Dermis blood vessel endothelial cell (primary cell): ENCODE measurements around the gene ANAPC1. TPM values are rescaled to one million over a fixed set of nuclear protein-coding genes. Genes with fewer than 3 reads are reported as not detected.
"Not testable (repeated sequence)": the region's sequence is repeated elsewhere in the genome, so short reads cannot be mapped to it uniquely, and the experiment has no call there.

Experiments used
- DNase-seq: peaks from one replicate; pipeline ENCODE4 v3.0.0; 2010
- total RNA-seq: library from RNA; depleted of rRNA; stranded (reverse); fragments of >200 nt; gene quantifications from 2 replicates; pipeline ENCODE4 v1.2.3, GENCODE V29; 2014

The ANAPC1 gene
- total RNA-seq, 1 donor from 2014 or later, result 83.0 TPM

DNA sequence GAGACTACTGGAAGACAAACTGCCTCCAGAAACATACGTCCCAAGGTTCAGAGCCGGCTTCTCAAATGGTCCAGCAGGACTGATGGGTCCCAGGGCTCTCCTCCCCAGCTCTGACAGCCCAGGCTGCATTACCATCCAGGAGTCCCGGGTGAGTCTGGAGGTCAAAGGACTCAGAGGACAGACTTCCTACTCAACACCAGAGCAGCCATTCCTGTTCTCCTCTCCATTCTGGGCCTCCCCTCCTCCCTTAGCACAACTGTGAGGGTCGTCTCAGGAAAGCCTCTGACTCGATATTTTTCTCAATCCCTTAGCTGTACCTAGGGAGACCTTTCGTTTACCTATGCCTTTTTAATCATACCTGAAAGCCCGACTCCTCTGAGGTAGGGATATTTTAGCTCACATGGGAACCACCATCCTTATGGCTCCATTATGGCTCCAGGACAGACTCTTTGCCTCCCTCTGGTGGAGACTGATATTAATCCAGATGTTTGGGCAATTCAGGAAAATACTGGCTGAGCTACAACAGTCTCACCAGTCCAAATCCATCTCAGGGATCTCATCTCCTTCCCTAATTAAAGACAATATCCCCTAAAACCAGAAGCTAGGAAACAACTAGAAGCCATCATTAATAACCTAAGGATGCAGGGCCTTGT, 70.9 kb downstream of the ANAPC1 start:
- DNase-seq, result not testable (repeated sequence)

DNA sequence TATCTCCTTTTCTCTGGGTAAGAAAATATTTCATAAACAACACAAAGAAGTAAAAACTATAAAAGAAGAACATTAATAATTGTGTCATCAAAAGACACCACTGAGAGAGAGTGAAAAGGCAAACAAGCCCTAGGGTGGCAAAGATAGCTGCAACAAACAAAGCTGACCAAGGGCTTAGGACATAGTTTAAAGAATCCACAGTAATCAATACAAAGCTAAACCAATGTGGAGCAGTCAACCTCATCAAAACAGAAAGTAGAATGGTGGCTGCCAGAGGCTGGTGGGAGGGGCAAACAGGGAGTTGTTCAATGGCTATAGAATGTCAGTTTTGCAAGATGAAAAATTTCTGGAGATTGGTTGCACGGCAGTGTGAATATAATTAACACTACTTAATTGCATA, 93.4 kb downstream of the ANAPC1 start:
- DNase-seq, result not testable (repeated sequence)

DNA sequence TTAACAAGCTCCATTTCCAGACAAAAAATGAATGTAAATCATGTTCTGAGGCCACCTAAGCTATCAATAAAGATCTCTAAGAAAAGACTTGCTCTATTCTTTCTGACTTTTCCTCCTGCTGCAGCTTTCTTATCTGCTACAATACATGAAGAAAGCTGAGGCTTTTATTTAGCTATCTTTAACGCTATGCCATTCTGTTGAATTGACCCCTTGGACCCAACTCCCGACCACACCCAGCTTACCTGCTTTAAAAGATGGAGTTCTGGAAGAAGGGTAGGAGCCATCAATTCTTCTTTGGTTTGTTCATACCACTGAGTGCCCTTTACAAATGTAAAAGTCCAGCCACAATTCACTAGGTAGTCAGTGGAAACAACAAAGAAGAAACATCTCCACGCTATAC, 99.9 kb downstream of the ANAPC1 start:
- DNase-seq, result not testable (repeated sequence)

DNA sequence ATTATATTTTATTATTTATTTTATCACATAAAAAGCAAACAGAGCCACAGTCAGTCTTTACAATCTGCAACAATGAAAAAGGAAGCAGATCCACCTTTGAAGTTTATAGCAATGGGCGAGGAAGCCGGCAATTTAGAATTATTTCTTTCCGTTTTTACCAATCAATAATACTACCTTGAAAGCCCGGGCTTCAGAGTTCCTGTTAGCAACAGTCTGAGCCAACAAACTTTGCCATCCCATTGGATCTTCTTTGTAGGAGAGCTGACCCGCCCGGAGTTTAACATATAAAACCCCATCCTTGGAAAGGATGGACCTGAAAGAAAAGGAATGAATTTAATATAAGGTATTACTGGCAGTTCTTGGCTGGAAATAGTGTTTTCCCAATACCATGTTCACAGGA, 101.8 kb downstream of the ANAPC1 start:
- not testable (repeated sequence) for DNase-seq

DNA sequence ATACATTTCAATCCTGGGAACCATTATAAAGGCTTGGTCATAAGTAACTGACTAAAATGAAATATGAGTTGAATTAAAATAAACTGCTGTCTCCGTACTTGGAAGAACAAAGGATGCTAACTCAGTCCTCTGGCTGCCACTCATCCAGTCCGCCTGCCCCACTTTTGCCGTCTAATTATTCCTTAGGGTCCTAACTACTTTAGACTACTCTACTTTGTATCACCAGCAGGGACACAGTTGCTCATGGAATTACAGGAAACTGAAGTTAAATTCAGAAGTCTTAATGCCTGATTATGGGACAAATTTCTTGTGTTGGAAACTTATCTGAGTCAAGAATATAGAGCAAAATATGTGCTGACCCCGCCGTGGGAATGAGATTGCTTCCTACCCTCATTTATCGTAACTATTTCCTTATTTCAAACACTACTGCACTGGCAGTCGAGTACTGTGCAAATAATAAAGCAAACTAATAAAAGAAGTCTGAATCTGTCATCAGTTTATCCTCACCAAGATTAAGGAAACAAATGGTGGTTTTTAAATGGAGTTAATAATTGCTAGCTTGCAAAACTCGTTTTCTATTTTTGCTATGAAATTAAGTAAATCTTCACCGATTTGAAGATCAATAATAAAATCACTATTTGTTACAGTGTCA, 102.4 kb downstream of the ANAPC1 start:
- not testable (repeated sequence) for DNase-seq

DNA sequence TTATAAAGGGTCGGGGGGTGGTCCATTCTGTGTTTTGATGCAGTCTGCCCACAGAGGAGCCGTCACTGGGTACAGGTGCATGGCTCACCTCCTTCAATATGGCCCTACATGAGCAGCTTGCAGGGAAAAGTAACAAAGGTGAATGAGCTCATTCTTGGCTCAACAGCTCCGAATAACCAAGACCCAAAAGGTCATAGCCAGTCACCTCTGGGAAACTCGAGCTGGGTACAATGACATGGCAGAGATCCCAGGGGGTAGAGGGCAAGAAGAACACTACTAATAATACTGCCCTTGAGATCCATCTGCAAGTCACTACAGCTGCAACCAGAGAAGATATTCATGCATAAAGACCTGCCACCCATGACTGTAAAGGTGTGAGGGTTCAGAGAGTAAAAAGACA, 106.8 kb downstream of the ANAPC1 start:
- DNase-seq, result not testable (repeated sequence)

DNA sequence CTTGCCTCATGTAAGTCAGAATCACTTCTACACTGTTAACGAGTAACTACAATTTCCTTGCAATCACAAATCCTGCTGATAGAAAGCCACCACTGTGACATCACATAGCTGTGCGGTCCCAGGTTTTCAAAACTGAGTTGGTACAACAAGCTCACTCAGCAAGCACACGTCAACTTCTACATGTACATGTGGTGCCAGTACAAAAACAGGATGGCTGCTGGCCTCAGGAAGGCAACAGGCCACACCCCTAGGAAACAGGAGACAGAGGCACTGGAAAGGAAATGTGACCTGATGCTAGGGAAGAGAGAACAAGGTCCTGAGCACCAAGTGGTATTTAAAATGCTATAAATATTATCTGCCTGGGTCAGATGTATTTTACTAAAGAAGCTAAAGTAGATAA, 107.7 kb downstream of the ANAPC1 start:
- DNase-seq, result not testable (repeated sequence)

DNA sequence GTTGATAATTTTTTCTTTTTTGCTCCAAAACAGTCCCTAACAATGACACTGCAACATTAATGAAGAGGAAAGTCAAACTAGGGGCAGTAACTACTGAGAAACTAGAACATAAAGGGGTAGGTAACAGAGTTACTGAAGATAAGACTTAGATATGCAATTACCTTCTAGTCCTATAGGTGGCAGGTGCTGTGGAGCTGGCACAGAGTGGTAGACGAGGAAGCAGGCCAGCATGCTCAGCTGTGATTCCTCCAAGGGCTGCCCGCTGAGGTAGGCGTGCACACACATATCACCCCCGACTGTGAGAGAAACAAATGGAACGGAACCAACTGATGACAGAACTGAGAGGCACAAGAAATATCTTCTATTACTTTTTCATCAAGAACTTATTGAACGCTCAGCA, 111.8 kb downstream of the ANAPC1 start:
- not testable (repeated sequence) for DNase-seq

DNA sequence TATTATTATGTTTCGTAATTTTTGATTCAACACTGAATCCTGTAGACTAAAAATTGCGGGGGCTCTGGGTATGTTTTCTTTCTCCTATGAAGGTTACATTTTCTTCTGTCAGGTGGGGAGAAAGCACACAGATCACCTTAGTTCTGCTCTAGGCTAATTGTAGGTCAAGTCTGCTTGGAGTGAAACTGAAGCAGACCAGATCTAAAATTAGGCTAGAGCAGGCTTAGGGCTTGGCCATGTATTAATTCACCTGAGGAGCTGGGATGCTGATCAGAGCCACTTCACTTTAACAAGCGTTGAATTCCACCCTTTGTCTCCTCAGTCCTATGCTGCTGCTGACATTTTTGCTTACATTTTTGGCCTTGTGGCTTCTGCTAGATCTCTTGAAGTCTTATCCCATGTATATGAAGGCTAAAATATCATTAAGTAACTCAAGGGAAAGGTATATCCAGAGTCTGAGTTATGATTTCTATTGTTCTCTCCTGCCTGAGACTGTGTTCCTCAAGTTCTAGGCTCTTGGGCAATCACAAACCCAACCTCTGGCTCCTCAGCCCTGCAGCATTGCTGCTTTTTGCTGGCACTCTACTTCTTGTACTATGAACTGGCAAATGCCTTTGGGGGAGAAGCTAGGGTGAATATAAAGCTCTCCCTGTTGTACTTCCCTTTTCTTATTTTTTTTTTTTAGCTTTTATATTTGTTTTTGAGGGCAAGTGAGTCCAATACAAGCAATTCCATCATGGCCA, 112.9 kb downstream of the ANAPC1 start:
- not testable (repeated sequence) for DNase-seq

DNA sequence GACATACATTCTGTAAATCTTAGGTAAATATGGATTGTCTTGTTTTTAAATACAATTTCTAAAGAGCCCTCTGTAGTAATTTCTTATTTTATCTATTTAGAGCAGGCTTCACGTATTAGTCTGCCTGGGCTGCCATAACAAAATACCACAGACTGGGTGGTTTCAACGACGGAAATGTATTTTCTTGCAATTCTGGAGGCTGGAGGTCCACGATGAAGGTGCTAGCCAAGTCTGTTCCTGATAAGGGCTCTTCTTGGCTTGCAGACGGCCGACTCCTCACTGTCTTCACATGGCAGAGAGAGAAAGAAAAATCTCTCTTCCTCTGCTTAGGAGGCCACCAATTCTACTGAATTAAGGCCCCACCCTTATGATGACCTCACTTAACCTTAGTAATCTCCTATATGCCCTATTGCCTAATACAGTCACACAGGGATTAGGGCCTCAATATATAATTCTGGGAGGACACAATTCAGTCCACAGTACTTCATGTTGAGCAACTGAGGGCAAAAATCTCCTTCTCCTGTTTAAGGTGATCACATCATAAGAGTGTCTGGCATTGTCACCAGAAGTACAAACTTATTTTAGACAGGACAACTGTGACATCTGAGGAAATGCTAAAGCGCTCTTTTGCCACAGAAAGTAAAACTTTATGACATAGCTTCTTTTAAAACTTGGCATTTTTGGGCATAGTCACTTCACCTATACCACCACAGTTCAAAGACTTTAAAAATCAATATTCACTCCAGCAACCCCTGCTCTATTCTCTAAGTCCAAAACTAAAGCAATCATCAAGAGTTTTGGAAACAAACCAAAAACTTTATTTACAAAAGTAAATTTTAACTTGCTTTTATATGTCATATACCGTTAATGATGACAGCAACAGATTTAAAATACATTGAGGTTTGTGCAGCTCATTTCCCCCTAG, 115.5 kb downstream of the ANAPC1 start:
- DNase-seq, result not testable (repeated sequence)

DNA sequence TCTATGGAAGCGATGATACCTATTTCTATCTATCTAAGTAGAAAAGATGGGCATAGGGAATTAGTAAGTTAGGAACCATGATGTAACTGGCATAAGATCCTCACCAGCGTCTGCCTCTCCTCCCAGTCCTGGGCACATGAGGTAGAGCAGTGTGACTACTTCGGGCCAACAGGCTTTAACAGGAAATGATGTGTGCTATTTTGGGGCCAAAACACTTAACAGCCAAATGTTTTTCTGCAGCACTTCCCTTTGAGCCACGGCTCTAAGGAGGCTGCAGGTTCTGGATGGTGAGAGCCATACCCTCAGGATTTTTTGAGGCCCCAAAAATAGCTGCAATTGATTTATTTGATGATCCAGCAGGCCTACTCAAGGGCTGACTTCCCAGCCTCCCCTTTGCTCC, 116.9 kb downstream of the ANAPC1 start:
- DNase-seq, result peak; percentile 13

DNA sequence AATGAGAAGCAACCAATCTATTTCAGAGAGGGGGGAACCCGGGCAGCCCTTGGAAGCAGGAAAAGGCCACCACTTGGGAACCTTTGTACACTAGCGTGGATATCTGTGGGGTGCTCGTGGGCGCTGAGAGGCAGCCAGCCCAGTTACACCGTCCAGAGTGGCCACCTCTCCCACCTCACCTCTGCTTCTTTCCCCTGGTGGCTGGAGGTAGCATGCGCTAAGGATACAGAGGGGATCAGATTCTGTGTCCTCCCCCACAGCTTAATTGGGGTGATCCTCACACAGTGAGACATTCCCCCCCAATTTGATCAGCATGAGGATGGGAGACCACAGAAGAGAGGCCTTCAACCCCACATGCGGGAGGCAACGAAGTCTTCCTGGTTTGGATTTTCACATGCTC, 117.7 kb downstream of the ANAPC1 start:
- not testable (repeated sequence) for DNase-seq

DNA sequence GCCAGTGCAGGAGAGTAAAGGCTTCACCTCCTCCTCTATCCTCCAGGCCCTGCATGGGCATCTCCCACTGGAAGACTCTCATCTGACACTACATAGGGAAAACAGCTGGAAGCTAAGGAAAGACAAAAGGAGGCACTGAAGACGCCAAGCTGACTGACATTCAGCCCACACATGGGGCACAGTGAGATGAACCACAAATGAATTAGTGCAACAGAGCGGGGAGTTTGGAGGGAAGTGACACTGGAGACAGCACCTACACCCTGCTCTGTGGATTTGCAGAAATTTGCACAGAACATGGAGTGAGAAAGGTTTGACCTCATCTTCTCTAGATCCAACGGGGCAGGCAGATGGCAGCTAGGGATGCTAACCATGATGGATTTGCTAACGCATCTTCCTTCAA, 119.8 kb downstream of the ANAPC1 start:
- not testable (repeated sequence) for DNase-seq

DNA sequence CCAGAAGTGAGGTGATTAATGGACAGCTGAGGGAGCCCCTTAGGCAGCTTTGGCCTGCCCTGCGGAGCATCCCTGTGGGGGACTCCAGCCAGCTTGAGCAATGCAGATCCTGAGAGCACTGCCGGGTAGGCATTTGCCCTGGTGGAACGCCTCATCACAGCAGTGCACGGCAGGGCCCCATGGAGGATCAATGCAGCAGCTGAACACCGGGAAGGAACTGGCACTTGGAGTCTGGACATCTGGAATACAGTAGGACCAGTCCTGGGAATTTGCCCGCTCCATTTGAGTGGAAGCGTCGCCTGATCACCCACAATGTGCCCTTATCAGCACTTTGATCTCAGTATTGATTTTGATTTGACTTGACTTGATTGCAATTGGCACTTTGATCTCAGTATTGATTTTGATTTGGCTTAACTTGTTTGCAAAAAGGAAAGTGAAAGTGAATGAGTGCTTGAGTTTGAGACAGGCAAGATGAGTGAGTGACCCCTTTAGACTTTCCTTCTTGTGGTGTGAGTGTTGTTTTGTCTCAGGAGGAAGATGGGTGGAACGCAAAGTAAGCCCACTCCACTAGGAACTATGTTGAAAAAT, 123.2 kb downstream of the ANAPC1 start:
- DNase-seq, result not testable (repeated sequence)

DNA sequence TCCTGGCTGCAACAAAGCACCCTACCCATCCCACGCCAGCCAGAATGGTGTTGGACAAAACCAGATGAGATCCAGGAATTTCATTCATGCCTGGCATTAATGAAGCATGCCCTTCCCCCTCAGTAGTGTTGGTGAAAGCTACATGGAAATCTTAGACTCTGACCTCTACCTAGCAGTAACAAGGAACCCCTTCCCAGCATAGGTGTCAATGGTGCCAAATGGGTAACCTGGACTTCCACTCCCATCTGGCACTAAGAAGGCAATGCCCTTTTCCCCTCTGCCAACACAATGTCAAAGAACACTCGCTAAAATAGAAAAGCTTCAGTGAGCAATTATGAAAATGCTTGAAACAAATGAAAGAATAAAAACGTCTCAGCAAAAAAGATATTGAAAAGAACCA, 131.5 kb downstream of the ANAPC1 start:
- DNase-seq, result not testable (repeated sequence)

DNA sequence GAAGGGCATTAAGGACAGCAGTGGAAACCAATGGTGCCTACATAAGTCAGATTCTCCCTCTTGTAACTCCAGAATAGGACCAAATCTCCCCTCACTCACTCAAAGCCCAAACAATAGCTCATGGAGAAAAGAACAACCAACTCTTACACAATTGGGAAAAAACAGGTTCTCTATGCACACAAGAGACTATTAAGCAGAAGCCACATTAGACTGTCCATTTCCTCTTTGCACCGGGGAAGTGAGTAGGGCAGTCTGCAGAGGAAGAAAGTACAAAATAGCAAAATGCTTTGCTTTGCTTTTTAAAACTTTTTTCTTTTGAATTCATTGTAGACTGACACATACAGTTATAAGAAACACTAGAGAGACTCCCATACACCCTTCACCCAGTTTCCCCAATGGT, 133.4 kb downstream of the ANAPC1 start:
- DNase-seq, result not testable (repeated sequence)

DNA sequence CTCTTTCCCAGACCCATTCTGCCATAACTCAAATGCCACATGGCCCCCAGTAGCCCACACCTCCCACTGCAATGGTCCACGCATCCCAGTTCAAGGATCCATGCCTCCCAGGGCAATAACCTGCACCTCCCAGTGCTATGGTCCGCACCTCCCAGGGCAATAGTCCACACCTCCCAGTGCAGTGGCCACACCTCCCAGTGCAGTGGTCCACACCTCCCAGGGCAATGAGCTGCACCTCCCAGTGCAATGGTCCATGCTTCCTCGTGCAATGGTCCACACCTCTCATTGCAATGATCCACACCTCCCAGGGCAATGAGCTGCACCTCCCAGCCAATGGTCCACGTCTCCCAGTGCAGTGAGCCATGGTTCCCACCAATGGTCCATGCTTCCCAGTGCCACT, 135.6 kb downstream of the ANAPC1 start:
- DNase-seq, result not testable (repeated sequence)

DNA sequence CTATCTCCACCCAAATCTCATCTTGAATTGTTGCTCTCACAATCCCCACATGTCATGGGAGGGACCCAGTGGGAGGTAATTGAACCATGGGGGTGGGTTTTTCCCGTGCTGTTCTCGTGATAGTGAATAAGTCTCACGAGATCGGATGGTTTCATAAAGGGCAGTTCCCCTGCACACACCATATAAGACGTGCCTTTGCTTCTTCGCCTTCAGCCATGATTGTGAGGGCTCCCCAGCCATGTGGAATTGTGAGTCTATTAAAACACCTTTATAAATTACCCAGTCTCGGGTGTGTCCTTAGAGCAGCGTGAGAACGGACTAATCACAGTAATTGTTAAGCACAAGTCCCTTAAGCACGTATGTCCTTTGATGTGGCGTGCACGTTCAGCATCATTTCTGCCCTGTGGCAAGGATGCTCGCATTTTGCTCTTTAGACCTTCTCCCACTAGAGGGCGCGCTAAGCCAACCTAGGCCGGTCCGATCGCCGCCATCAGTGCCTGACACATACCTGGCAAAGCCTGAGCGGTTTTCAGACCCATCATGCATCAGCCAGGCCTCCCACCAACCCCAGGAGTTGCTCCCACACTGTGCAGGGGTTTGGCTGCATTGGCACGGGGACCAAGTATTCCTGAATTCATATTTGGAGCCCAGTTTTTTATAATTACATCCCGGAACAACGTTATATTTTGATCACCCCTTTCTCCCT, 136.4 kb downstream of the ANAPC1 start:
- DNase-seq, result peak; percentile 15

DNA sequence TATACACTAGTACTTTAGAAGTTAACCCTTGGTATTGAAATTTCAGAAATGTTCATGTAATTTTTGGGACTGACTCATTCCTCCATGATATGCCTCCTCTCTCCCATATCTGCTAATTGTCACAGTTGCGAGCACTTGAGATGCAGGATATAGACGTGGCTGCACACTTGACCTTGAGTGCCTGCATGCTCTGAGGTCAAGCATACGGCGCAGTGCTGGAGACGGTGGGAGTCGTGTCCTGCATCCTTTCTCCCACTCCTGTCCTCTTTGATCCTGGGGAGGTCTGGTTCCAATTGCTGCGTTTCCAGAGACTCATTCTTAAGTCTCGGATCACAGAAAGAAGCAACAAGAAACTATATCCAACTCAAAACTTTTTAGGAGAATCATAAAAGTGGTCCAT, 139.2 kb downstream of the ANAPC1 start:
- not testable (repeated sequence) for DNase-seq

DNA sequence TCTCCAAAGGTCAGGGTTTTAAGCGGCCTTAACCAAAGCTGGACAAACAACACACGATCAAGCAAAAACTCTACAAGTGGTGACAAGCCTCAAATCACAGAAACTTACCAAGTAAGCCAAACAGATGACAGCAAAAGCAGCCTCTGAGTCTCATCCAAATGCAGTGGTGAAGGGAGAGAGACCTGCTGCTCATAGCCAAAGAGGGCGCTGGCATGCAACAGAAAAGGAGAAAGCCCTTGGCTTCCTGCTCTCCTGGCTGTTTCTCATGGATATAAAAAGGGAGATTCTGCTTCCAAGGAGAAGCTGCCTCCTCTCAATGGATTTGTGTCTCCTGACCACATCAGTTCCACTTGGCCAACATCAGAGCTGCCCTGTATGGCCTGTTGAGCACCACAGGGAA, 142.5 kb downstream of the ANAPC1 start:
- not testable (repeated sequence) for DNase-seq
